NCI-H2029 (cell line): ENCODE measurements around the gene TYK2.

Experiments
- DNase-seq: peaks from one replicate; lab custom pipeline; 2025; lab: John Stamatoyannopoulos, UW

Gene TYK2

DNA sequence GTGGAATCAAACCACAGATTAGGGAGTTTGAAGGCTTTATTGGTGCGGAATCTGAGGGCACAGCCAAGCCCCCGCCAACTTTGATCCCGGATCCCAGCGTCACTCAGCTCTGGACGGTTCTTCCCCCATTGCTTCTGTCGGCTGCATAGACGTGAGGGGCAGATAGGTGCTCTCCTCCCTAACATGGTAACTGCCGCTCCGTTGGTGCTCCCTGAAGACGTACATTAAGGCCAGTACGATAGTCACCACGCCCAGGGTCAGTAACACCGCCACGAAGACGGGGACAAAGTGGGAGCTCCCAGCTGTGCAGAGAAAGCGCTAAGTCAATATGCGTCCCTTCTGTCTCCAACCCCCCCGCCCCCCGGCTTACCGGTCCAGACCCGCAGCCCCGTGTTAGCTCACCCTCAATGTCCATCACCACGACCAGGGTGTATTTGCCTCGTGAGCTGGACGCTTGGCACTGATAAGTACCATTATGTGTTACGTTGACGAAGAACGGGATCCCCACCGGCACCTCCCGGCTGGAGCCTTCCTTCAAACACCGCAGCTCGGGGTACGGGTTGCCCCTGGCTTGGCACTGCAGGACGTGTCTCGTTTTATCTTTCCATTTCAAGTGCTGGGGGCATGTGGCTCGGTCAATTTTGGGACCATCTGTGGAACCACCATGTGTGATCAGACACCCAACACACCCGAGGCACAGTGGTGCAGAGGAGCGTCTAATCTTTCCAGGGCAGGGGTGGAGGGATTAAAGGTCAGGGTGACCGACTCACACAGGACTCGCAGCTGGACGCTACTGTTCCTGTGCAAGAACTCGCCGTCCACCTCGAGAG, 46.4 kb downstream of the TYK2 start:
- no peak for DNase-seq

DNA sequence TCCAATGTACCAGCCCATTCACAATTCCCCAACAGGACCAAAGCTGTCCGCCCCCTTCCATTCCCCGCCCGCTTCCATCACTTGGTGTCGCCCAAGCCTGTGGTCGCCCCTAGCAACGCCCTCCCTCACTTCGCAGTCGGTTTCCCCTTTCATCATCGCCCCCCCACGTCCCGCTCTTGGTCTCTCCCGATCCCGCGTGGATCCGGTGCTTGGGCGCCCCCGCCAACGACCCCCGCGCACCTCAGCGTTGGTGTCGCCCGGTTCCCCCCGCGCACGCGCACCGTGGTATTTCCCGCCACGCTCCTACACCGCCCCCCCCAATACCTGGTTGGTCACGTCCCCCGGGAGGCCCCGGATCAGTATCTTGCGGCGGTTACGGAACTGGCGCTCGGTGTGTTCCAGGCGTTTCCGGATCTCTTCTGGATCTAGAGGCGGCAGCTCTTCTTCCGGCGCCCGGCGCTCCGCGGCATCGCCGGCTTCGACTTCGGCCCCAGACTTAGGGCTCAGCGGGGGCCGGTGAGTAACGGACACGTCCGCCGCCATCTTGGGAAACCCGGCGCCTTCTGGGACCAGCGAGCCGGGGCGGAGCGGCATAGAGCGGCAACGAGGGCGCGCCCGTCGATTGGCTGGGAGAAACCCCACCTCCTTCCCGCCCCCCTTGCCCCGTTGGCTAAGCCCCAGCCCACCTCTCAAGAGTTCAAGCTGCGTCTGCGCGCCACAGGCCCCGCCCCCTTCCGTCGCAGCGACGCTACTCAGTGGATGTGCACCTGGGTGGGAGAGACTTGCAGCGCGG, 47.2 kb downstream of the TYK2 start, which contains the start of gene RAVER1:
TSS of gene RAVER1 (minus strand) at position 565 of the 793 bp plus-strand sequence. CDS start at position 543, 22 bp downstream.
- peak; percentile 93 for DNase-seq

DNA sequence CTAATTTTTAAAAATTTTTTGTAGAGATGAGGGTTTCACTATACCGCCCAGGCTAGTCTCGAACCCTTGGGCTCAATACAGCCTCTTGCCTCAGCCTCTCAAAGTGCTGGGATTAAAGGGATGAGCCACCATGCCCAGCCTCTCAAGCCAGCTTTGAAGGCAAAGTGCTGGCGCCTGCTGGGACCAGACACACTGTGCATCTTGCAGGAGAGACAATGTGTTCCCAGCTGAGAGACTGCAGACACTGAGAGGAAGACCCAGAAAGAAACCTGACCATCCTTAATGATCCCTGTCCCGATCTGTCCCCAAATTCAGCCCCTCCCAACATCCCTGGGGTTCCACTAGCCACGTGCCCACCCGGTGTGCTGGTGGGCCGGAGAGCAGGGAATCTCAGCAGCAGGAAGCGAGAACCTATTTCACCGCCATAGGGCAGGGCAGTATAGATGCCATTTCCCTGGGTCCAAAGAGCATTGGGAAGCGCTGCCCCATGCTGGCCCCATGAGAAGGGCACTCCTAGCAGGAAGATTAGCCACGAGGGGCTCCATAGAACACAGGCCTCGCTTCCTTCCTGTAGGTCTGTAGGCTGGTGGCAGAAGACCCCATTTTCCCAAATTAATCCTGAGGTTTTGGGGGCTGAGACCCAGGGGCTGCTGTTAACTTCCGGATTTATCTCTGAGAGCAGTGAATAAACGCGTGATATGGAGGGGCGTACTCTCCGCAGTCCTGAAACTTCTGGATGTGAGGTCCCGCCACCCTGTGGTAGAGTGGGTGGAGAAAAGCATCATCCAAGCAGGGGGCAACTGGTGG, 48.0 kb downstream of the TYK2 start:
- DNase-seq, result no peak

DNA sequence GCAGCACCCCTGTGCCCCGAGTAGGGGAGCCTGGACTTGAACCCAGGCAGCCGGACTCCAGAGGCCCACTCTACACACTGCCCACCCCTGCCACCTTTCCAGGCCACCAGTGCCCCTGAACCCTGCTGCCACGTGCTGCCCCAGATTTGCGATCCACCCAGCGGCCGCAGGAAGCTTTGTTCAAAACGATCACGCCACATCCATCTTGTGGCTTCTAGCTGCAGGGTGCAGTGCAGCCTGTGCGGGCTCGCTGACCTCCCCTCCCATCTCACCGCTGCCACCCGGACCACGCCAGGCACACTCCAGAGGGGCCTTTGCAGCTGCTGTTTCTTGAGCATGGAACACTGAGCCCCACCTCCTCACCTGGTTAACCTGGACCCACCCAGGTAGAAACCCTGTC, 50.8 kb downstream of the TYK2 start:
- no peak for DNase-seq

DNA sequence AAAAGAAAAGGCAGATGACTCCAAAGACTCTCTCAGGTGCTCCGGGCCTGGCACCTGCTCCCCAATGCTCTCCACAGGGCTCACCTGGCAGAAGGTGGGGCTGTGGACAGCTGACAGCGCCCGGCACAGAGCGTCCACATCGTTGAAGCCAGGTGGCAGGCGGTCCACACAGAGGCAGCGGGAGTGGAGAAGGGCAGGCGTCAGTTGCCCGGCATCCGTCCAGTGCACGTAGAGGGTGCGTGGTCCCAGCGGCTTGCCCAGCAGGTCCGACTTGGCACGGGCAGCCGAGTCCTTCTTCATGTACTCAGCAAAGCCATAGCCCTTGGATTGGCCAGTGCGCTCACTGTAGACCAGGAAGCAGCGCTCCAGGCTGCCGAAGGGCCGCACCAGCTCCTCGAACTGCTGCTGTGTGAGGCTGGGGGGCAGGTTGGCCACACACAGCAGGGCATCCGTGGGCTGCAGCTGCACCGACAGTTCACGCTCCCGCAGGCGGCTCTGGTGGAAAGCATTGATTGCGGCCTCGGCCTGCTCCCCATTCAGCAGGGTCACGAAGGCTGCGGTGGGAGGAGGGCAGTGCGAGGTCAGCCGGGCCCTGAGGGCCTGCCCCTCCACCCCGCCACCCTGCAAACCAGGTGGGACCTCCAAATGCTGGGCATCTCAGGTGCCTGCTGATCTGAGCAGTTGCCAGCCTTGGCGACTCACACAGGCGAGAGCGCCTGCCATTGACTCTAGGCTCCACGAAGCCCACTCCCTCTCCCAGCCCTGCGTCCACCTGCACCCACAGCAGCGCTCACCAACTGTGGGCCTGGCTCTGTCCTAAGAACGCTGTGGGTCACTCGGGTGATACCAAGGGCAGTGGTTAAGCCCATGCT, 51.6 kb downstream of the TYK2 start:
- DNase-seq, result no peak

DNA sequence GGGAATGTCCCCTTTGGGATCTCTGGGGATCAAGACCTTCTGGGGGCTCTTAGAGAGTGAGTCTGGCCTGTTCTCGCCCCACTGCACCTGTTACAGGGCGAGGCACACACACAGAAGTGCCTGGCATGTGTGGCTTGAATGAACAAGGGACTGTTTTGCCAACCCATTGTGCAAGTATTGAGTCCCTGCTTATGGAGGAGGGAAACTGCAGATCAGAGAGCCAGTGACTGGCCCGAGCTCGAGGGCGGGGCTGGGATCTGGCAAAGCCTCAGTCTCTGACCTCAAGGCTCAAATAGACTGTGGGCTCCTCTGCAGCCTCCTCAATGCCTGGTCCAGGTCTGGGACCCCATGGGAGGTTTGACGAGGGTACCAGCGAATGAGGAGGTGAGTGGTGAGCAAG, 52.6 kb downstream of the TYK2 start:
- DNase-seq, result no peak

DNA sequence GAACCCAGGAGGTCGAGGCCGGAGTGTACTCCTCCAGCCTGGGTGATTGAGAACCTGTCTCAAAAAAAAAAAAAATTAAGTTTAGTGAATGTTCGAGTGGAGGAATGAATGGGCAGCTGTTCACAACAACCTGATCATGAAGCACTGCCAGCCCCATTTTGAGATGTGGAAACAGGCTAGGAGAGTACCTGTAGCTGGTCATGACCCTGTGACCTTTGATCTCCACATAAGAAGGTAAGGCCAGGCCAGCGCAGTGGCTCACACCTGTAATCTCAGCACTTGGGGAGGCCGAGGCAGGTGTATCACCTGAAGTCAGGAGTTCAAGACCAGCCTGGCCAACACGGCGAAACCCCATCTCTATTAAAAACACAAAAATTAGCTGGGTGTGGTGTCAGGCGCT, 54.6 kb downstream of the TYK2 start:
- no peak for DNase-seq

DNA sequence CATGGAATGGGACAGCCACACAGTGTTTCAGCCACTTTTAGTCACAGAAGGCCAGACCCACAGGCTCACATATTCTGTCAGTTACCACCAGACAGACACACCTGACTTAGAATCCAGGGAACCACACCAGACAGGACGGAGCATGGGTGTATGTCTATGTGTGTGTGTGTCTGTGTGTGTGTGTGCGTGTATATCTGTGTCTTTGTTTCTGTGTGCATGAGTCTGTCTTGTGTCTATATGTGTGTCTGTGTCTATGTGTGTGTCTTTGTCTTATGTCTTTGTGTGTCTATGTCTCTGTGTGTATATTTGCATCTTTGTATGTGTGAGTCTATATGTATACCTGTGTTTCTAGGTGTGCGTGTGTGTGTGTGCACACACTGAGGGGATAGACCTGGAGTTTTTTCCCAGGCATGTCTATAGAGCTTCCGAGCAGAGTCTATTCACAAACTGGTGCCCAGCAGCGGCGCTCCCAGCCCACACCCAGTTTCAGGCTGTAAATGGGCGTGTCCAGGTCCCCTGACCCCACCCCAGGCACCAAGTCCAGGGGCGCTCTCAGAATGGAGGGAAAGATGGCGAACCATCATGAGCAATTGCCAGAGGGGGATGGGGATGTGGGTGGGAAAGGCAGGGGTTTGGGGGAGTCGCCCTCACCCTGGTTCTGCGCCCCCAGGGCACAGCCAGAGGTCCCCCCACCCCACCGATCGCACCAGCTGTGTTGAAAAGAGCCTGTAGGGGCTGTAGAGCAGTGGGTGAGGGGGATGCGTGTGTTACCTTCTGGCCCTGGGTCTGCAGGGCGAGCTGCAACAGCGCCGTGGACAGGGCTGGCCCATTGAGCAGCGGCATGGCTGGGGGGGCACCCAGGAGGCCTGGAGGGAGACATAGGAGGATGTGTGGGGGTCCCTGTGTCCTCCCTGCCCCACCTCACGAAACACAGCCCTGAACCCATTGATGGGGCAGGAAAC, 58.2 kb downstream of the TYK2 start:
- DNase-seq, result no peak

DNA sequence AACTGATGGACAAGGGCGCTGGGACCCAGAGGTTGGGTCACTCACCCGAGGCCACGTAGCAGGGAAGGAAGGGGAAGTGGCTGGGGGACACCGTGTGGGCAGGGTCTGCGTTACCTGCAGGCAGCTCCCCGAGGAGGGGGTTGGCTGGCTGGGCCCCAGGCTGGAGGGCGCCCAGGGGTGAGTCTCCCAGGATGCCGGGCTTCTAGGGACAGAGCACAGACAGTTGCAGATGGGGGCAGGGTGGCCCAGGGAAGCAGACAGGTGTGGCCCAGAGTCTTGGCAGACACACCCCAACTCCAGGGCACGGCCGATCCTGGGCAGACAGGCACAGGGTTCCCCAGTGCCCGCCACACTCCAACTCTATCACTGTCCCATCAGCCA, 59.0 kb downstream of the TYK2 start:
- no peak for DNase-seq

DNA sequence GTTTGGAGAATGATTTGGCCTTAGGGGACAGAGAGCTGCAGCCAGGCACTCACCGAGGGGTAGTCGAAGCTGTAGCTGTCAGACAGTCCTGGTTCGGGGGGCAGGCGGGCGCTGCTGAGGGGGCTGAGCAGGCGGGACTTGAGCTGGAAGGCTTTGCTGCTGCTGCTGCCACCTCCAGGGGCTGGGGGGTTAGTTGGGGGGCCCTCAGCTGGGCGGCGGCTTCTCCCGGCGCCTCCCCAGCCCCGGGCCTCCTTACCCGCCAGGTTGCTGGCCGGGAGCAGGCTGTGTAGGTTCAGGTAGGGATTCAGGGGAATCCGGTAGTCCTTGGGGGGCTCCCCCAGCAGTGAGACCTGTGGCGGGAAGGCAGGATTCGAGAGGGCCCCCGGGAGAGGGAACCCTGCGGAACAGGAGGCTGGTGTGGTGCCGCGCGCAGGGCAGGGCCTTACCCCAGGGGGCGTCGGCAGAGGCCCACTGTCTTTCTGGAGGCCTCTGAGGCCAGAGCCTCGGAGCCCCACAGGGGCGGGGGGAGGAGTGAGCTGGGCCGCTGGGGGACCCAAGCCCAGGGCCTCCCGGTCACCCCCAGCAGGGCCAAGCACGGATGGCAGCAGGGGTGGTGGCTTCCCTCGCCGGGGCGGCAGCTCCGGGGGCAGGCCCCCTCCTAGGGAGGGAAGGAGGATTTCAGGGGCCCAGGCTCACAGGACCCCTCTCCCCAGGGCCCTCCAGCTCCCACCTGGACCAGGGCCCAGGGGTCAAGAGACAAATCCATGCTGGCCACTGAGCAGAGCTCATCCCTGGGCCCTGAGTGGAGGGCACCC, 59.6 kb downstream of the TYK2 start:
- DNase-seq, result no peak

DNA sequence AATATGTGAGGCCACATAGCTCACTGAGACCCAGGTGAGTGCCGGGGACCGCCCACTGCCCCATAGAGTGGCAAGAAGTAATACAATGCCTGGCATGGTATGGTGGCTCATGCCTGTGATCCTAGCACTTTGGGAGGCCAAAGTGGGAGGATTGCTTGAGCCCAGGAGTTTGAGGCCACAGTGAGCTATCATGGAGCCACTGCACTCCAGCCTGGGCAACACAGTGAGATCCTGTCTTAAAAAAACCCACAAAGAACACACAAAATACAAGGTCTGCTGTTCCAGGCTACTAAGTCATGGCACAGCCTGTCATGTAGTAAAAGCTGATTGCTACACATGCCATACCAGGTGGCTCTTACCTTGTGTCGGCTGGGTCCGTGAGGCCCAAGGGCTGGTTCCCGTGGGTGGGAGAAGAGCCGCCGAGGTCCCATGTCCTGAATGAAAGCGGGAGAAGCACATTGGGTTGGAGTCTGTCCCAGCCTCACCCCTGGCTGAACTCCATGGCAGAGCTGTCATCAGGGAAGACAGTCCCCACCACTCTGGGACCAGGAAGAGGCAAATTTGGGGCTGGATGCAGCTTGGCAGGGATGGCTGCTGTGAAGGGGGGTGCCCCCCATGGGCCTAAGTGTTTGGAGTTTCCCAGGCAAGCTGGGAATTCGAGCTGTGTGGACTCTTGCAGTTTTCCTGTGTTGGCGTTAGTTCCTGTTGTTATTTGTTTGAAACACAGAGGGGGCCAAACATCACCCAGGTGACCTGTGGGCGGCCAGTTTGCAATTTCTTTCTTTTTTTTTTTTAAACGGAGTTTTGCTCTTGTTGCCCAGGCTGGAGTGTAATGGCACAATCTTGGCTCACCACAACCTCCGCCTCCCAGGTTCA, 61.3 kb downstream of the TYK2 start:
- DNase-seq, result no peak

DNA sequence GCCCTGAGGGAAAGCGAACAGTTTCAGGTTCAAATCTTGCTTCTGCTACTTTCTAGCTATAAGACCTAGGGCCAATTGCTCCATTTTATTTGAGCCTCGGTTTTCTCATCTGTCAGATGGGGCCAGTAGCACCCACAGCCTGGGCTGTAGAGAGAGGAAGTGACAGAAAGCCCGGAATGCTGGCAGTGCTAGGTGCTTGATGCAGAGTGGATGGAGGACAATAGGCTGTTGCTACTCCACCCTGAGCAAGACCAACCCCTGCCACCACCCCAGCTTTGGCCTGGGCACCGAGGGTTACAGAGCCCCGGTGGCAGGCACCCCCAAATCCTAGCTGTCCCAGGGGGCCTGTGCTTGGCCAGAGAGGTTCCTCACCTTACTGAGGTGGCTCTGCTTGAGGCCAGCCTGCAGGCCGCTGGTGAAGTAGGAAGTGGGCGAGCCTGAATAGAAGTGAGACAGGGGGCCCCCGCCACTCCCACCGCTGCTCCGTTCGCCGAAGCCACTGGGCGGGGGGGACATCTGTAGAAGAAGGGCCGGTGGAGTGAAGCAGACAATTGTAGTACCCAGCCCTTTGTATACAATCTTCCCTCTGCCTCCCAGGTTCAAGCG, 62.4 kb downstream of the TYK2 start:
- no peak for DNase-seq

DNA sequence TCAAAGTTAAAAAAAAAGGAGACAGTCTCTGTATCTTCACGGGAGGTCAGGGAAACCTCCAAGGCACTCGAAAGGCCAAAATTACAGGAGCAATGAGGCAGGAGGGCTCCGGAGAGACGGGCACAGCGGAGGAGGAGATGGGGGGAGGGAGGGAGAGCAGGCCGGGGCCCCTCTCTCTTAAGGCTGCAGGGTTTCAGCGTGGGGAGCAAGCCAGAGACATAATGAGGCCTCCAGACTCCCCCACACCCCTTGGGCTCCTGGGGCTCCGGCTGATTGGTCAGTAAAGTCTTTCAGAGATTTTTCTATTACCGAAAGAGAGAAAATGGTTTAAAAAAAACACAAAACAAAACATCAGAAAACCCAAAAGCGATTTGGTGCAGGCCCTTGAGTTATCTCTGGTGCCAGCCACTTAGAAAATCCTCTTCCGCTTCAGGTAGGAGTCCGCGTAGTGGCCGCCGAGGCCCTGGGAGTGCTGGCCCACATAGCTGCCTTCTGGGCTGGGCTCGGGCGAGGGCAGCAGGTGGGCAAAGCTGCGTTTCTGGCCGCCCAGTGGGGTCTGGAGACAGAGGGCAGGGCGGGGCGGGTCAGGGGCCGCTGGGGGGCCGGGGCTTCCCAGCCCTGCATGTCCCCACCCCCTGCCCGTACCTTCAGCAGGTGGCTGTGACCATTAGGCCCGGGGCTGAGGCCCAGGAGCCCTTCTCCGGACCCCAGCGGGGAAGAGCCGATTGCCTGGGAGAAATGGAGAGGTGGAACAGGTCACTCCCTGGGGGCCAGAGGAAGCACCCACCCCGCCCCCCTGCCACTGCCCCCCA, 63.1 kb downstream of the TYK2 start:
- DNase-seq, result no peak

DNA sequence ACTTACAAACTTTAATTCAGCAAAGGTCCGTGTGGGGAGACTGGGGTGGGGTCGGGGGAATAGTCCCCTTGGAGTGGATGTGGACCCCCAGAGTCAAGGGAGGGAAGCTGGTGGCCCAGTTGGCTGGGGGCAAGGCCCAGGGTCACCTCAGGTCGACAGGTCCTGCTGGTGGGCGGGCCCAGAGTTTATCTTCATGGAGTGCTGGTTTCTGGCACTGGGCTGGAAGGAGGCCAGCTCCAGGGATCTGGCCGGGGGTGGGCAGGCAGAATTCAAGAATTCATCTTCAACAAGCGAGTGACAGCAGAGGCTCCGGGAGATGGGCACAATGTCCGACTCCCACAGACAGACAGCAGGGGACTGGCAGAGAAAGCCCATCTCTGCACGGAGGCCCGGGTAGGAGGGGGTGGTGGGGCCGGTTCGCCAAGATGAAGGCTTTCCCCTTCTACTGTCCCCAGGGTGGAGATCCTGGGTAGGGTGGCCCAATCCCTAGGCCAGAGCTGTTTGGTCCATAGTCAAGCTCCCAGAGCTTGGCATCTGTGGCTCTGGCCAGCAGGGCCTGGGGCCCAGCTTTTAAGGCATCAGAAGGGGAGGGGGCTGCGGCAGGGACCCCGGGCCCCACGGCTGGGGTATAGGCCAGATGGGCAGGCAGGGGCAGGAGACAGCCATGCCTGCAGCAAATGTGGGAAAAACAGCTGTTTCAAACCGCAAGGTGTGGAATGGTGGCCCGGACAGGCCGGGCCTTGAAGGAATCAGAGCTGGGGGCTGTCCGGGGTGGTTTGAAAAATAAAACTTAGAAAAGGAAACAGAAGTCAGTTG, 63.9 kb downstream of the TYK2 start:
- peak; percentile 11 for DNase-seq

DNA sequence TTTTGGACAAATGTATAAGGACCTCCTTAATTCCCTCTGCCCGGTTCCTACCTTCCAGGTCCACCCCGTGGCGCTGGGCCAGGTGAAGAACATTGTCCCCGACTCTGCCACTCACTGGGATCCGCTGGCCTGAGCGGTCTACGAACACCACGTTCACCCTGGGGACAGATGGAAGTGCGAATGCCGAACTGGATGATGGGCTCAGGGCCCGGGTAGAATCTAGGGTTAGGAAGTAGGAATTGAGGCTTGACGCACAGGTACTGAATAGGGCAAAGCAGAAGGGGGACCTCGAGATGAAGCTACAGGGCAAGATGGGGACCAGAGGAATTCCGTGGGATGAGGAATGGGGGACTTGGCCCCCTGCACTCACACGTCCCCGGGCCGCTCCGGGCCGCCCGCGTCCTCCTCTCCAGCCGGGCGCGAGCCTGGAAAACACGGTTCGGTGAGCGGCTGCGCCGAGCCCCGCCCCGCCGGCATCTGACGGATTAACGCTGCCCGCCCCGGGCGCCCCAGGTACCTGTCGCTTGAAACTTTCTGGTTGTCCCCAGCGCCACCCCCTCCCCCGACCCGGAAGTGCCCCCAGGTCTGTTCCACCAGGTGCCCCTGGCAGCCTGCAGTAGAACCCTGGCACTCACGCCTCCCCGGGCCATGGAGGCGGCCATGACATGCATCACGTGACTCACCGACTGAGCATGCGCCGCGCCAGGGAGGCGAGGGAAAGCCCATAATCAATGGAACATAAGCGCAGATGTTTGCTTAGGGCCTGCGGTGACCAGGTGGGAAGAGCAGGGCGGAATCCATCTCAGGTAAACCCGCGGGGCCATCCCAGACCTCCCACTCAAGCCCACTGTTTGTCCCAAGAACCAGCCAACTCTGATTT, 64.8 kb downstream of the TYK2 start, which contains the start of gene FDX2:
TSS of gene FDX2 (minus strand) at position 681 of the 880 bp plus-strand sequence. CDS start at position 662, 19 bp downstream.
- peak; percentile 85 for DNase-seq
